ENCODE measurements around the gene AP1B1. TPM values are rescaled to one million over a fixed set of nuclear protein-coding genes. Genes with fewer than 3 reads are reported as not detected.

The AP1B1 gene
- total and polyA plus RNA-seq, 2 of the 13 experiments (the other 11 are each of a cell fraction or from before 2014, with no cell fraction given) = 26.6 to 29.7 TPM

GRCh38 chr22:29325785-29326315 is 62.5 kb downstream of the AP1B1 start:
- no peaks in the 10 kb centered on the region for H4K20me1 ChIP-seq (ENCODE audit: insufficient read depth, low read length)
- H3K27ac ChIP-seq (ENCODE audit: extremely low read length, insufficient read depth, low read length) = no peak overlapping the region
- FAIRE-seq = no peak
- no TSS peak for BruUV-seq (replicated peaks)
- no peaks in the 10 kb centered on the region for H3K27me3 ChIP-seq (ENCODE audit: control insufficient read depth in 1 of 2, insufficient read depth in 2 of 2, low read length in 2 of 2)
- CTCF ChIA-PET (ENCODE audit: low intra/inter-chr PET ratio, low total read pairs) = no interaction called here
- in situ Hi-C loops (cut with HindIII; ENCODE audit: extremely low pct_ligation_motif_present, low pct_unique_long_range_greater_than_20kb) = no loop called here
- TF ChIP-seq ZSCAN29 (CRISPR knock-in tag; conservative IDR thresholded peaks at IDR 0.05) (no peak), PLSCR1 (CRISPR knock-in tag; IDR thresholded peaks at IDR 0.05; ENCODE audit: borderline replicate concordance) (no peak), MTA3 (CRISPR knock-in tag; IDR thresholded peaks at IDR 0.05) (no peak), TEAD3 (CRISPR knock-in tag; optimal IDR thresholded peaks at IDR 0.05; ENCODE audit: borderline replicate concordance) (no peak), ZNF362 (CRISPR knock-in tag; IDR thresholded peaks at IDR 0.05; ENCODE audit: borderline replicate concordance) (no peak), BORCS8-MEF2B (CRISPR knock-in tag; IDR thresholded peaks at IDR 0.05) (no peak), KLF9 (CRISPR knock-in tag; IDR thresholded peaks at IDR 0.05; ENCODE audit: low read depth) (no peak), ZNF557 (CRISPR knock-in tag; IDR thresholded peaks at IDR 0.05) (no peak)
- no peak overlapping the region for H3K4me2 ChIP-seq (ENCODE audit: low read depth, low read length)
- no peak overlapping the region for H3K4me3 ChIP-seq (replicated peaks in 1 of 3; ENCODE audit: insufficient read depth in 1 of 3, low read depth in 2 of 3, low read length in 3 of 3)
- H3K36me3 ChIP-seq (replicated peaks in 1 of 2; ENCODE audit: control insufficient read depth in 1 of 2, insufficient read depth in 2 of 2, low read length in 2 of 2) = peaks cover 4 to 7% of the 10 kb centered on the region in 2 experiments; a peak in 4 of 5 replicates
- H2AFZ ChIP-seq (ENCODE audit: low read length) = no peak overlapping the region
- H3K9me3 ChIP-seq (ENCODE audit: low read length) = no peaks in the 10 kb centered on the region
- H3K4me1 ChIP-seq (ENCODE audit: insufficient read depth, low read length) = no peaks in the 10 kb centered on the region
- POLR2A ChIA-PET = no interaction called here
- no peak for DNase-seq (ENCODE audit: low spot score)
- no peak overlapping the region for H3K9ac ChIP-seq (ENCODE audit: insufficient read depth, low read depth, low read length)
- no peaks in the 10 kb centered on the region for H3K79me2 ChIP-seq (ENCODE audit: insufficient read depth, low read length)
- intact Hi-C loops (cut with micrococcal nuclease; ENCODE audit: unreplicated experiment) = no loop called here
- WGBS (ENCODE audit: low lambda C conversion rate) = 96% methylated on average over 9 of the region's 9 CpGs
- no peak for ATAC-seq

Measured in HepG2 (cell line).